Measurements from ENCODE around the gene ESRRG. TPM values are rescaled to one million over a fixed set of nuclear protein-coding genes. Genes with fewer than 3 reads are reported as not detected.

Gene ESRRG
- total and polyA plus RNA-seq, 2 donors (not counting 1 experiment from before 2014, with no cell fraction given), result 0.06 TPM; not detected in 1

GRCh38 chr1:216607067-216607697 lies 116.0 kb downstream of the ESRRG start:
- H3K9me3 Mint-ChIP-seq (ENCODE audit: insufficient read depth), result no peaks in the 10 kb centered on the region

More at GRCh38 chr1:216607067-216607697, 116.0 kb downstream of the ESRRG start:
- Histone ChIP-seq H3K27ac (ENCODE audit: low read length in 2 of 2) (no peak overlapping the region), H3K79me2 (ENCODE audit: control insufficient read depth, insufficient read depth, low read length) (no peaks in the 10 kb centered on the region), H2AFZ (ENCODE audit: insufficient read depth, low read depth, low read length, poor library complexity, severe bottlenecking) (no peak overlapping the region), H3K4me1 (ENCODE audit: control insufficient read depth in 2 of 2, insufficient read depth in 2 of 2, low read length in 2 of 2) (no peaks in the 10 kb centered on the region), H3K9me3 (ENCODE audit: control extremely low read depth in 1 of 3, control insufficient read depth in 2 of 3, insufficient read depth in 1 of 3, low read length in 2 of 3) (no peaks in the 10 kb centered on the region), H3K27me3 (replicated peaks in 1 of 4; ENCODE audit: control extremely low read depth in 1 of 4, control insufficient read depth in 3 of 4, insufficient read depth in 4 of 4, low read length in 3 of 4) (no peaks in the 10 kb centered on the region), H4K20me1 (ENCODE audit: control insufficient read depth, insufficient read depth, low read length, poor library complexity, severe bottlenecking) (no peaks in the 10 kb centered on the region), H3K36me3 (replicated peaks in 1 of 2; ENCODE audit: control extremely low read depth in 1 of 2, control insufficient read depth in 1 of 2, extremely low read depth in 1 of 2, insufficient read depth in 2 of 2, low read length in 1 of 2) (no peaks in the 10 kb centered on the region), H3K4me2 (replicated peaks; ENCODE audit: low read depth, low read length, poor library complexity, severe bottlenecking) (no peak overlapping the region), H3K9ac (ENCODE audit: low read length) (no peak overlapping the region), H3K4me3 (ENCODE audit: control extremely low read depth in 1 of 5, extremely low read depth in 1 of 5, insufficient read depth in 1 of 5, low read depth in 2 of 5, low read length in 4 of 5) (no peak overlapping the region)
- DNase-seq (no peak), ATAC-seq (ENCODE audit: low read depth) (no peak)
- no peak overlapping the region for H3K27ac Mint-ChIP-seq
- 0% methylated on average over 1 of the region's 5 CpGs for WGBS (ENCODE audit: insufficient coverage)
- TF ChIP-seq EZH2 (IDR thresholded peaks at IDR 0.05; ENCODE audit: borderline replicate concordance, insufficient read depth, low read depth, low read length, poor library complexity, severe bottlenecking) (no peak), CTCF (IDR thresholded peaks at IDR 0.05) (no peak)
- intact Hi-C loops (cut with micrococcal nuclease), result no loop called here
- no peak overlapping the region for H3K4me3 Mint-ChIP-seq
- no peaks in the 10 kb centered on the region for H3K4me1 Mint-ChIP-seq
- ChIA-PET CTCF (no interaction called here), POLR2A (no interaction called here)
- H3K27me3 Mint-ChIP-seq, result peaks cover 6% of the 10 kb centered on the region
